Measurements from ENCODE around the gene REV3L. TPM values are rescaled to one million over a fixed set of nuclear protein-coding genes. Genes with fewer than 3 reads are reported as not detected.

Gene REV3L
- total RNA-seq, 1 donor from 2014 or later: 38.0 TPM

GRCh38 chr6:111485342-111485741, 2.3 kb upstream of the REV3L start:
- Mint-ChIP-seq H3K4me3 (ENCODE audit: unreplicated experiment) (peak overlapping the region; percentile 26), H3K36me3 (ENCODE audit: low read depth) (peaks cover 5% of the 10 kb centered on the region), H3K27ac (ENCODE audit: unreplicated experiment) (peak overlapping the region; percentile 78), H3K27me3 (ENCODE audit: low read depth) (no peaks in the 10 kb centered on the region), H3K9me3 (ENCODE audit: low read depth) (no peaks in the 10 kb centered on the region), H3K4me1 (ENCODE audit: low read depth) (peaks cover 44% of the 10 kb centered on the region)
- no peak for DNase-seq (ENCODE audit: low spot score)
- TF ChIP-seq CTCF (IDR thresholded peaks at IDR 0.05): no peak

GRCh38 chr6:111484633-111484930, 1.6 kb upstream of the REV3L start:
- H3K27ac Mint-ChIP-seq (ENCODE audit: unreplicated experiment): peak overlapping the region; percentile 100
- no peaks in the 10 kb centered on the region for H3K27me3 Mint-ChIP-seq (ENCODE audit: low read depth)
- no peak for TF ChIP-seq CTCF (IDR thresholded peaks at IDR 0.05)
- peaks cover 5% of the 10 kb centered on the region for H3K36me3 Mint-ChIP-seq (ENCODE audit: low read depth)
- DNase-seq (ENCODE audit: low spot score): no peak
- H3K4me3 Mint-ChIP-seq (ENCODE audit: unreplicated experiment): peak overlapping the region; percentile 91
- H3K4me1 Mint-ChIP-seq (ENCODE audit: low read depth): peaks cover 45% of the 10 kb centered on the region
- no peaks in the 10 kb centered on the region for H3K9me3 Mint-ChIP-seq (ENCODE audit: low read depth)

GRCh38 chr6:111483736-111484632, 966 bp upstream of the REV3L start:
- Mint-ChIP-seq H3K27me3 (ENCODE audit: low read depth) (no peaks in the 10 kb centered on the region), H3K4me1 (ENCODE audit: low read depth) (peaks cover 51% of the 10 kb centered on the region), H3K9me3 (ENCODE audit: low read depth) (no peaks in the 10 kb centered on the region), H3K36me3 (ENCODE audit: low read depth) (peaks cover 5% of the 10 kb centered on the region), H3K27ac (ENCODE audit: unreplicated experiment) (peak overlapping the region; percentile 100), H3K4me3 (ENCODE audit: unreplicated experiment) (peak overlapping the region; percentile 99)
- no peak for TF ChIP-seq CTCF (IDR thresholded peaks at IDR 0.05)
- DNase-seq (ENCODE audit: low spot score): peak; percentile 97

GRCh38 chr6:111482188-111482958, 645 bp downstream of the REV3L start:
- peaks cover 60% of the 10 kb centered on the region for H3K4me1 Mint-ChIP-seq (ENCODE audit: low read depth)
- peak overlapping the region; percentile 99 for H3K4me3 Mint-ChIP-seq (ENCODE audit: unreplicated experiment)
- no peaks in the 10 kb centered on the region for H3K9me3 Mint-ChIP-seq (ENCODE audit: low read depth)
- peak overlapping the region; percentile 96 for H3K27ac Mint-ChIP-seq (ENCODE audit: unreplicated experiment)
- peaks cover 1% of the 10 kb centered on the region for H3K36me3 Mint-ChIP-seq (ENCODE audit: low read depth)
- TF ChIP-seq CTCF (IDR thresholded peaks at IDR 0.05): peak; percentile 14
- no peak for DNase-seq (ENCODE audit: low spot score)
- H3K27me3 Mint-ChIP-seq (ENCODE audit: low read depth): no peaks in the 10 kb centered on the region

GRCh38 chr6:111481836-111482187, 1.2 kb downstream of the REV3L start:
- no peak for DNase-seq (ENCODE audit: low spot score)
- Mint-ChIP-seq H3K4me1 (ENCODE audit: low read depth) (peaks cover 62% of the 10 kb centered on the region), H3K9me3 (ENCODE audit: low read depth) (no peaks in the 10 kb centered on the region), H3K4me3 (ENCODE audit: unreplicated experiment) (peak overlapping the region; percentile 99), H3K27me3 (ENCODE audit: low read depth) (no peaks in the 10 kb centered on the region), H3K27ac (ENCODE audit: unreplicated experiment) (peak overlapping the region; percentile 96), H3K36me3 (ENCODE audit: low read depth) (no peaks in the 10 kb centered on the region)
- no peak for TF ChIP-seq CTCF (IDR thresholded peaks at IDR 0.05)

Measured in chondrocyte (in vitro differentiated cells).